H9 (cell line): ENCODE data around the gene SCIMP. TPM values are rescaled to one million over a fixed set of nuclear protein-coding genes. Genes with fewer than 3 reads are reported as not detected.

Experiments
- DNase-seq: peaks from one replicate; pipeline ENCODE4 v3.0.0-alpha.2; 2017
- H2AFZ ChIP-seq: one replicate; pipeline ENCODE4 v1.6.1; 2013; ENCODE audit warnings: mild to moderate bottlenecking, low read length, control low read depth, moderate library complexity
- H2AK5ac ChIP-seq: 2 replicates; pipeline ENCODE4 v1.6.1; 2013; ENCODE audit warnings: low read length, control low read depth, mixed read lengths; ENCODE audit not compliant: insufficient read length
- H2BK120ac ChIP-seq: one replicate; pipeline ENCODE4 v1.6.1; 2013; ENCODE audit warnings: low read depth, mild to moderate bottlenecking, low read length, control low read depth, inconsistent platforms; ENCODE audit not compliant: poor library complexity, severe bottlenecking
- H2BK12ac ChIP-seq: 2 replicates; pipeline ENCODE4 v1.6.1; 2013; ENCODE audit warnings: low read length, control low read depth, mixed read lengths, low read depth; ENCODE audit not compliant: insufficient read length
- H2BK15ac ChIP-seq: 2 replicates; pipeline ENCODE4 v1.6.1; 2013; ENCODE audit warnings: low read depth, low read length, control low read depth
- H2BK20ac ChIP-seq: one replicate; pipeline ENCODE4 v1.6.1; 2013; ENCODE audit warnings: low read depth, mild to moderate bottlenecking, low read length, control low read depth, inconsistent platforms; ENCODE audit not compliant: poor library complexity, severe bottlenecking
- H2BK5ac ChIP-seq: 2 replicates; pipeline ENCODE4 v1.6.1; 2013; ENCODE audit warnings: low read length, control low read depth, mixed read lengths; ENCODE audit not compliant: insufficient read length
- H3K14ac ChIP-seq: 2 replicates; pipeline ENCODE4 v1.6.1; 2013; ENCODE audit warnings: low read length, control low read depth; ENCODE audit not compliant: insufficient read depth
- H3K18ac ChIP-seq: 2 replicates; pipeline ENCODE4 v1.6.1; 2013; ENCODE audit warnings: low read depth, mild to moderate bottlenecking, mixed read lengths, low read length, control low read depth; ENCODE audit not compliant: insufficient read length
- H3K23ac ChIP-seq: 2 replicates; pipeline ENCODE4 v1.6.1; 2013; ENCODE audit warnings: low read length, control low read depth, mixed read lengths, low read depth; ENCODE audit not compliant: insufficient read length
- H3K23me2 ChIP-seq: 2 replicates; pipeline ENCODE4 v1.6.1; 2013; ENCODE audit warnings: low read depth, mild to moderate bottlenecking, mixed read lengths, low read length, control low read depth; ENCODE audit not compliant: insufficient read length, poor library complexity, severe bottlenecking
- H3K27ac ChIP-seq: 2 replicates; pipeline ENCODE4 v1.5.1; 2013; ENCODE audit warnings: low read length, control low read depth, mixed read lengths, low read depth; ENCODE audit not compliant: insufficient read length
- H3K27me3 ChIP-seq: 2 replicates; pipeline ENCODE4 v1.6.1; 2013; ENCODE audit warnings: low read length, control low read depth, inconsistent platforms; ENCODE audit not compliant: insufficient read depth
- H3K4ac ChIP-seq: 2 replicates; pipeline ENCODE4 v1.6.1; 2013; ENCODE audit warnings: low read depth, mild to moderate bottlenecking, control low read depth, inconsistent platforms, low read length, moderate library complexity
- H3K4me1 ChIP-seq: 2 replicates; pipeline ENCODE4 v1.6.1; 2013; ENCODE audit warnings: low read length, control low read depth, inconsistent platforms; ENCODE audit not compliant: insufficient read depth
- H3K4me2 ChIP-seq: 2 replicates; pipeline ENCODE4 v1.6.1; 2013; ENCODE audit warnings: low read length, control low read depth, mixed read lengths; ENCODE audit not compliant: insufficient read length, insufficient read depth
- H3K56ac ChIP-seq: 2 replicates; pipeline ENCODE4 v1.6.1; 2013; ENCODE audit warnings: low read depth, mild to moderate bottlenecking, mixed read lengths, low read length, control low read depth; ENCODE audit not compliant: insufficient read length
- H3K79me1 ChIP-seq: 2 replicates; pipeline ENCODE4 v1.6.1; 2013; ENCODE audit warnings: low read depth, mild to moderate bottlenecking, moderate library complexity, low read length, control low read depth, inconsistent platforms; ENCODE audit not compliant: insufficient read depth, poor library complexity, severe bottlenecking
- H3K79me2 ChIP-seq: 2 replicates; pipeline ENCODE4 v1.6.1; 2013; ENCODE audit warnings: low read length, control low read depth, inconsistent platforms; ENCODE audit not compliant: insufficient read depth
- H3K9ac ChIP-seq: 2 replicates; pipeline ENCODE4 v1.6.1; 2013; ENCODE audit warnings: low read length, control low read depth, mixed read lengths; ENCODE audit not compliant: insufficient read length; ENCODE audit errors: extremely low read depth
- H3K9me3 ChIP-seq: one replicate; pipeline ENCODE4 v1.6.1; 2013; ENCODE audit warnings: low read depth, low read length, inconsistent platforms; ENCODE audit not compliant: control insufficient read depth
- H3T11ph ChIP-seq: one replicate; pipeline ENCODE4 v1.6.1; 2013; ENCODE audit warnings: mild to moderate bottlenecking, low read length, control low read depth, inconsistent platforms
- H4K20me1 ChIP-seq: one replicate; pipeline ENCODE4 v1.6.1; 2013; ENCODE audit not compliant: control insufficient read depth, insufficient read length, insufficient read depth
- H4K5ac ChIP-seq: 2 replicates; pipeline ENCODE4 v1.6.1; 2013; ENCODE audit warnings: low read depth, mild to moderate bottlenecking, mixed read lengths, low read length, control low read depth; ENCODE audit not compliant: insufficient read length
- H4K8ac ChIP-seq: replicated peaks from 2 replicates; pipeline ENCODE4 v1.6.1; 2013; ENCODE audit warnings: low read length, control low read depth, mixed read lengths, low read depth; ENCODE audit not compliant: insufficient read length
- H4K91ac ChIP-seq: 2 replicates; pipeline ENCODE4 v1.6.1; 2013; ENCODE audit warnings: low read depth, mild to moderate bottlenecking, moderate library complexity, mixed read lengths, low read length, control low read depth; ENCODE audit not compliant: insufficient read length
- H3K27ac Mint-ChIP-seq, 3 experiments: 2 replicates in 2 of 3; 3 replicates in 1 of 3; pipeline ENCODE4 v1.8.0; 2020 to 2021; ENCODE audit warnings: mixed read lengths in 3 of 3, mild to moderate bottlenecking in 1 of 3, moderate library complexity in 1 of 3
- H3K27me3 Mint-ChIP-seq: 2 replicates; pipeline ENCODE4 v1.8.0; 2021; ENCODE audit warnings: low read depth, mild to moderate bottlenecking, moderate library complexity, mixed read lengths
- H3K36me3 Mint-ChIP-seq, 3 experiments: 2 replicates in 2 of 3; 3 replicates in 1 of 3; pipeline ENCODE4 v1.8.0; 2020 to 2021; ENCODE audit warnings: low read depth in 3 of 3, mixed read lengths in 3 of 3; ENCODE audit not compliant: insufficient read depth in 1 of 3
- H3K4me1 Mint-ChIP-seq, 2 experiments: 2 replicates each; pipeline ENCODE4 v1.8.0; 2020; ENCODE audit warnings: mixed read lengths in 2 of 2
- H3K4me3 Mint-ChIP-seq, 2 experiments: 2 replicates in 1 of 2; 3 replicates in 1 of 2; pipeline ENCODE4 v1.8.0; 2020 to 2021; ENCODE audit warnings: mild to moderate bottlenecking in 2 of 2, mixed read lengths in 2 of 2, moderate library complexity in 1 of 2
- H3K9me3 Mint-ChIP-seq, 2 experiments: 2 replicates in 1 of 2; 3 replicates in 1 of 2; pipeline ENCODE4 v1.8.0; 2020; ENCODE audit warnings: mild to moderate bottlenecking in 2 of 2, mixed read lengths in 2 of 2, moderate library complexity in 1 of 2
- WGBS: extraction: QIAGEN DNeasy Blood & Tissue Kit; methylation state at CpG from one replicate; pipeline ENCODE4 v1.1.7; 2013; ENCODE audit warnings: missing lambda C conversion rate, low lambda C conversion rate, mixed read lengths; ENCODE audit not compliant: insufficient read length; ENCODE audit errors: extremely low coverage; 5-methylcytosine and 5-hydroxymethylcytosine counted together
- total RNA-seq: library from RNA; stranded (reverse); gene quantifications from 2 replicates; pipeline ENCODE4 v1.2.1, GENCODE V29; 2021
- TF ChIP-seq, protein P1 (sequence below): fragments of 200-600 bp; sonication (generic); conservative IDR thresholded peaks from 3 replicates; pipeline ENCODE4 v1.8.0; 2021; ENCODE audit warnings: antibody characterized with exemption, mild to moderate bottlenecking

The SCIMP gene
- total RNA-seq, 1 experiment from 2014 or later: not detected

DNA sequence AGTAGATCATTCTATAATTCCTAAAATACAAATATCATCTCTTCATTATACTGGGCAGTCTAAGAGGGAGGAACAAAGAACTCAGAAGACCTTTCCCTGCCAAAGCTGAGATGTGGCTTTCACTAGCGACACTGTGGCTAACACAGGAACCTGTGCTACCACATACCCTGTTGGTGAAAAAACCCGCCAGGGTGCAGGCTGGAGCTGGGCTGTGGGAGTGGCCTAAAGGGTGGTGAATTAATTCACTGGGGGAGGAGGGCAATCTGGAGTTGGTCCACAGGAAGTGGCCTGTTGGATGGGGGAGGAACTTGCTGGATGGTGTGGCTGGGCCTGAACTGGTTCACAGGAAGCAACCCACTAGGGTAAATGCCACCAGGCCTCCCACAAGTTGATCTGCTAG lies 50.4 kb downstream of the SCIMP start:
- Histone ChIP-seq H2AFZ (no peak overlapping the region), H2BK20ac (no peak overlapping the region), H3K23me2 (no peaks in the 10 kb centered on the region), H3K4ac (no peak overlapping the region), H3K79me2 (no peaks in the 10 kb centered on the region), H3K4me2 (no peak overlapping the region), H3K56ac (no peak overlapping the region), H4K5ac (no peak overlapping the region), H3K23ac (no peak overlapping the region), H3K79me1 (no peaks in the 10 kb centered on the region), H3K27ac (no peak overlapping the region), H2BK15ac (no peak overlapping the region), H2AK5ac (no peak overlapping the region), H3K27me3 (no peaks in the 10 kb centered on the region), H3K14ac (no peak overlapping the region), H3K18ac (no peak overlapping the region), H3K9ac (no peak overlapping the region), H4K91ac (no peak overlapping the region), H4K20me1 (no peaks in the 10 kb centered on the region), H2BK120ac (no peak overlapping the region), H4K8ac (no peak overlapping the region), H2BK12ac (no peak overlapping the region), H3K9me3 (peaks cover 95% of the 10 kb centered on the region), H2BK5ac (no peak overlapping the region), H3K4me1 (no peaks in the 10 kb centered on the region), H3T11ph (no peak overlapping the region)
- TF ChIP-seq, protein P1, sequence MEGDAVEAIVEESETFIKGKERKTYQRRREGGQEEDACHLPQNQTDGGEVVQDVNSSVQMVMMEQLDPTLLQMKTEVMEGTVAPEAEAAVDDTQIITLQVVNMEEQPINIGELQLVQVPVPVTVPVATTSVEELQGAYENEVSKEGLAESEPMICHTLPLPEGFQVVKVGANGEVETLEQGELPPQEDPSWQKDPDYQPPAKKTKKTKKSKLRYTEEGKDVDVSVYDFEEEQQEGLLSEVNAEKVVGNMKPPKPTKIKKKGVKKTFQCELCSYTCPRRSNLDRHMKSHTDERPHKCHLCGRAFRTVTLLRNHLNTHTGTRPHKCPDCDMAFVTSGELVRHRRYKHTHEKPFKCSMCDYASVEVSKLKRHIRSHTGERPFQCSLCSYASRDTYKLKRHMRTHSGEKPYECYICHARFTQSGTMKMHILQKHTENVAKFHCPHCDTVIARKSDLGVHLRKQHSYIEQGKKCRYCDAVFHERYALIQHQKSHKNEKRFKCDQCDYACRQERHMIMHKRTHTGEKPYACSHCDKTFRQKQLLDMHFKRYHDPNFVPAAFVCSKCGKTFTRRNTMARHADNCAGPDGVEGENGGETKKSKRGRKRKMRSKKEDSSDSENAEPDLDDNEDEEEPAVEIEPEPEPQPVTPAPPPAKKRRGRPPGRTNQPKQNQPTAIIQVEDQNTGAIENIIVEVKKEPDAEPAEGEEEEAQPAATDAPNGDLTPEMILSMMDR: no peak
- Mint-ChIP-seq H3K4me1 (no peaks in the 10 kb centered on the region), H3K9me3 (peaks cover 93 to 97% of the 10 kb centered on the region in 2 experiments), H3K4me3 (no peak overlapping the region), H3K36me3 (peaks cover 87 to 100% (median 92%) of the 10 kb centered on the region in 3 experiments), H3K27me3 (peaks cover 50% of the 10 kb centered on the region), H3K27ac (no peak overlapping the region)
- DNase-seq: no peak
- WGBS: no CpG with 5 or more reads among the region's 2 CpGs
